Activated T-cell treated with anti-CD3 and anti-CD28 coated beads, Interleukin-2, amount 50 U/mL, for 24 hours (primary cell): Measurements from ENCODE around the gene TP73.
A peak's percentile ranks its signal among the peaks of the same experiment; 100 is the strongest.

ENCODE experiments used
- DNase-seq: peaks from one replicate; pipeline ENCODE4 v3.0.0-alpha.2; 2020
- H3K27ac Mint-ChIP-seq: 2 replicates; pipeline ENCODE4 v1.8.0; 2020; ENCODE audit warnings: mild to moderate bottlenecking, mixed read lengths
- H3K27me3 Mint-ChIP-seq: 2 replicates; pipeline ENCODE4 v1.8.0; 2020; ENCODE audit warnings: mixed read lengths
- H3K36me3 Mint-ChIP-seq: 2 replicates; pipeline ENCODE4 v1.8.0; 2020; ENCODE audit warnings: low read depth, mixed read lengths
- H3K4me1 Mint-ChIP-seq: 2 replicates; pipeline ENCODE4 v1.8.0; 2020; ENCODE audit warnings: low read depth, mixed read lengths
- H3K4me3 Mint-ChIP-seq: 2 replicates; pipeline ENCODE4 v1.8.0; 2020; ENCODE audit warnings: mild to moderate bottlenecking, moderate library complexity, mixed read lengths
- H3K9me3 Mint-ChIP-seq: 2 replicates; pipeline ENCODE4 v1.8.0; 2020; ENCODE audit warnings: mixed read lengths

TP73 gene

DNA sequence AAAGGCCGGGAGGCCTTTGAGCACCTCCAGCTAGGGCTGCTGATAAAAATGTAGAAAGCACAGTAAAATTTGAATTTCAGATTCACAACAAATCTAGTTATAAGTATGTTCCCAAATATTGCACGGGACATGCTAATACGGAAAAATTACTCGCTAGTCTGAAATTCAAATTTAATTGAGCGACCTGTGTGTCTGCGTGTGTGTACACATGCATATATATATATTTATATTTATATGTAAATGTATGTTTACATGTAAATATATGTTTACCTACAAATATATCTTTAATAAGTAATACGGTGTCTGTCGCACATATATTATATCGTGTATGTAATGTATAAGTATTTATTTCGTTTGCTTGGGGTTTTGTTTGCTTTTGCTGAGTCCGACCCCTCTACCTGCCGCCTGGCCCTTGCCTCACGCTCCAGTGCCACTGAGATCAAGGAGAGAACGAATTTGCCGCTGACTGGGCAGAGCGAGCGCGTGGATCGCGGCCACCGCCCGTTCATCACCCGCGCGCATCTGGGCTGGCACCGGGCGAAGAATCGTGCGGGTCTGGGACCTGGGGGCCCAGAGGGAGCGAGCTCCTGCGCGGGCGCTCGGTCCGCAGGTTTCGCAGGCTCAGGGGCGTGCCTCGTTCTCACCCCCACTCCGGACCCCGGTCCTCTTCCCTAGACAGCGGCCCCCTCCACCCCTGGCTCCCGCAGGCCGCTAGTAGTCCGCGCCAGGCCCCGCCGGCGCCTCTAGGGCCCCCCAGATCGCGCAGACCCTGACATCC, 1.9 kb upstream of the TP73 start:
- peaks cover 33% of the 10 kb centered on the region for H3K36me3 Mint-ChIP-seq
- peak; percentile 43 for DNase-seq
- peaks cover 35% of the 10 kb centered on the region for H3K27me3 Mint-ChIP-seq
- H3K4me3 Mint-ChIP-seq: peak overlapping the region; percentile 82
- peak overlapping the region; percentile 81 for H3K27ac Mint-ChIP-seq
- no peaks in the 10 kb centered on the region for H3K9me3 Mint-ChIP-seq
- H3K4me1 Mint-ChIP-seq: peaks cover 26% of the 10 kb centered on the region

DNA sequence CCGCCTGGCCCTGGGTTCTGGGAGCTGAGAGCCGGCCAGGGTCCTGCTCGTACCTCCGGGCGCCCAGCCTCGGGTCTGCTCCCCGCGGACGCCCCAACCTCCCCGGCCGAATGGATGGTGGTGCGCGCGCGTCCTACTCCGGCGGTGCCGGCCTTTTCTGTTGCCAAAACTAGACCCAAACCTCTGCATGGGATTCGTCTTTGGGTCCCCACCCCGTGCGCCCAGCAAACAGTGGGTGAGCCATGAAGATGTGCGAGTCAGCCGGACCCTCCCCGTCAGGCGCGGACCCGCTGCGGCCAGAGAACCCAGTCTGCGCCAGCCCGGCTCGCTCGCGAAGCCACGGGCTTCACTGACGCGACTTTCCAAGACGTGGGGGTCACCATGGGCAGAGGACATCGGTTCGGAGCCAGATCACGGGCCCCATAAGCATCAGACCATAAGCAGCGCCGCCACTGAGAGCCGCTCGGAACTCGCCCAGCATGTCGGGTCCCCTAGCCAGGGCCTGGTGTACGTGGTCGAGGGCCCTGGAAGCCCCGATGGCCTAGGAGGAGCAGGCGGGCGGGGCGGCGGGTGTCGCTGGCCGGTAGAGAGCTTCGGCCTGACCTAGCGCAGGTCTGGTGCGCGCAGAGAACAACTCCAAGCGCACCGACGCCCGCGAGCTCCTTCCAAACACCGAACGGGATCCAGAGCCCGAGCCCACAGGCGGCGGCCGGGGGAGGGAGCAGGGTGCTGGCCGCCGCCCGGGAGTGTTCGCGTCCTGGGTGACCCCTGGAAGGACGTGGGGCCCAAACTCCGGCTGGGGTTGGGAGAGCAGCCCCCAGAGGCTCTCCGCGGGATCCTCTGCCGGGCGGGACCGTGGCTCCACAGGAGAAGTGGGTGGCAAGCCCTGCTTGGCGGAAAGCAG, 1.0 kb upstream of the TP73 start:
- Mint-ChIP-seq H3K27ac (peak overlapping the region; percentile 55), H3K9me3 (no peaks in the 10 kb centered on the region), H3K36me3 (peaks cover 25% of the 10 kb centered on the region), H3K4me3 (peak overlapping the region; percentile 54), H3K4me1 (peaks cover 28% of the 10 kb centered on the region), H3K27me3 (peaks cover 43% of the 10 kb centered on the region)
- peak; percentile 47 for DNase-seq

DNA sequence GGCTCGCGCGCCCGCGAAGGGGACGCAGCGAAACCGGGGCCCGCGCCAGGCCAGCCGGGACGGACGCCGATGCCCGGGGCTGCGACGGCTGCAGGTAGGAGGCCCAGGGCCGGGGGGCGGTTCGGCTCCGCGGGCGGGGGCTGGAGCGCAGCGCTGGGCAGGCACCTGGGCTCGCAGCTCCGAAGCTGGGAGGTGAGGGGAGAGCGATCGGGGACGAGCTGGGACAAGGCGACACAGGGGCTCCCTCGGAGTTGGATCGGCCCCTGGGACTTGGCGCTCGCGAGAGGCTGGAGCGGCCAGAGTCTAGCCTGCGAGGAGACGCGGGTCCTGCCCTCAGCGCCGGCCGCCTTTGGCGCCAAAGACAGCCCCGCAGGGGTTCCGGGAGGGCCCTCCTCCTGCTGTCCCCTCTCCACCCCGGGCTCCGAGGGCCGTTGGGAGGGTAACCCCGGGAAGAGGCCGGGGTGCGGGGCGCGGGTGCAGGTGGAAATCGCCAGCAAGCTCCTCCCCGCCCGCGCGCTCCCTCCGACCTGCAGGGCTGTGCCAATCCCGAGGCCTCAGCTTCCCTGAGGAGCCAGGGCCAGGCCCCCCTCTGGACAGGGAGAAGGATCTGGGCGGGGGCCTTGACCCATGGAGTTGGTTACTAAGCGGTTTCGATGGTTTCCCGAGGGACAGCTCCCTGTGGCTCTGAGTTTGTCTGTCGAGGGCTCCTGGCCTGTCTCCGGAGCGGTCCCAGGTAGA, 401 bp downstream of the TP73 start:
- H3K27ac Mint-ChIP-seq: no peak overlapping the region
- H3K4me1 Mint-ChIP-seq: peaks cover 36% of the 10 kb centered on the region
- DNase-seq: peak; percentile 42
- H3K27me3 Mint-ChIP-seq: peaks cover 50% of the 10 kb centered on the region
- no peaks in the 10 kb centered on the region for H3K9me3 Mint-ChIP-seq
- H3K36me3 Mint-ChIP-seq: peaks cover 10% of the 10 kb centered on the region
- H3K4me3 Mint-ChIP-seq: peak overlapping the region; percentile 55

DNA sequence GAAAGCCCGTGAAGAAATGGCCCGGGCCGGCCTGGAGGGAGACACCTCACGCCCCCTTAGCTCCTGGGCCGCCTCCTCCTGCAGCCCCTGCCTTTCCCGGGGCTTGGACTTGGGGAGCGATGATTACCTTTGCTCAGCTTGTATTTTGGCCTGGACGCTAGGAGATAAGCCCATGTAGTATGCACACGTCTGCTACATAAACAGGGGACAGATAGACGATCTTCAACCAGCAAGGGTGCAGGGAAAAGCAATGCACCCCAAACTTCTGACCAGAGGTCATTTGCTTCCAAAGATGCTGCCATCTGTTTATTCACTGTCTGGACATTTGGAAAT, 936 bp downstream of the TP73 start:
- H3K27me3 Mint-ChIP-seq: peaks cover 56% of the 10 kb centered on the region
- peaks cover 31% of the 10 kb centered on the region for H3K4me1 Mint-ChIP-seq
- DNase-seq: no peak
- H3K27ac Mint-ChIP-seq: no peak overlapping the region
- H3K4me3 Mint-ChIP-seq: no peak overlapping the region
- peaks cover 5% of the 10 kb centered on the region for H3K36me3 Mint-ChIP-seq
- H3K9me3 Mint-ChIP-seq: no peaks in the 10 kb centered on the region

DNA sequence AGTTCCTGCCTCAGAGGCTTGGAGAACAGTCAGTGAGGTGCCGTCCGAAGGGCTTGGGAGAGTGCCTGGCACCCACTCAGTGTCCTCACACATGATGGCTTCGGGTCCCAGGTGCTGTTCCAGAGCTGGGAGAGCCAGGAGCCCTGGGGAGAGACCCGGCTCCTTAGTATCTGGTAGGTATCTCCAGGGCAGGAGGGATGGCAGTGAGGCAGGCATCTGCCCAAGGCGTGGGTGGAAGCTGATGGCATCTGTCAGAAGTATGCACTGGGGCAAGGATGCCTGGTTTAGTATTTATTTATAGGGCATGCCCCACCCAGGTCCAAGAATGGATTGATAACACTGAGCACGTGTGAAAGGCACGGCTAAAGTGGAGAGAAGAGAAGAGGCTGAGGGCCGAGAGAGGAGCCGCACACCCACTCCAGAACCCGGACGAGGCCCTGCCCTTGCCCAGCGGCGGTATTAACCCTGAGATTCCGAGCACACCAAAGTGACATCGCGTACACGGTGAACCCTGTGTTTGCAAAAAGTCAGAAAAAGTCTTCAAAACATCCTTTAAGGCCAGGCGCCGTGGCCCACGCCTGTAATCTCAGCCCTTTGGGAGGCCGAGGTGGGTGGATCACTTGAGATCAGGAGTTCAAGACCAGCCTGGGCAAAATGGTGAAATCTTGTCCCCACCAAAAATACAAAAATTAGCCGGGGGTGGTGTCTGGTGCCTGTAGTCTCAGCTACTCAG, 2.4 kb downstream of the TP73 start:
- no peak for DNase-seq
- peaks cover 21% of the 10 kb centered on the region for H3K4me1 Mint-ChIP-seq
- H3K27ac Mint-ChIP-seq: no peak overlapping the region
- no peaks in the 10 kb centered on the region for H3K9me3 Mint-ChIP-seq
- peaks cover 64% of the 10 kb centered on the region for H3K27me3 Mint-ChIP-seq
- H3K4me3 Mint-ChIP-seq: no peak overlapping the region
- H3K36me3 Mint-ChIP-seq: no peaks in the 10 kb centered on the region

DNA sequence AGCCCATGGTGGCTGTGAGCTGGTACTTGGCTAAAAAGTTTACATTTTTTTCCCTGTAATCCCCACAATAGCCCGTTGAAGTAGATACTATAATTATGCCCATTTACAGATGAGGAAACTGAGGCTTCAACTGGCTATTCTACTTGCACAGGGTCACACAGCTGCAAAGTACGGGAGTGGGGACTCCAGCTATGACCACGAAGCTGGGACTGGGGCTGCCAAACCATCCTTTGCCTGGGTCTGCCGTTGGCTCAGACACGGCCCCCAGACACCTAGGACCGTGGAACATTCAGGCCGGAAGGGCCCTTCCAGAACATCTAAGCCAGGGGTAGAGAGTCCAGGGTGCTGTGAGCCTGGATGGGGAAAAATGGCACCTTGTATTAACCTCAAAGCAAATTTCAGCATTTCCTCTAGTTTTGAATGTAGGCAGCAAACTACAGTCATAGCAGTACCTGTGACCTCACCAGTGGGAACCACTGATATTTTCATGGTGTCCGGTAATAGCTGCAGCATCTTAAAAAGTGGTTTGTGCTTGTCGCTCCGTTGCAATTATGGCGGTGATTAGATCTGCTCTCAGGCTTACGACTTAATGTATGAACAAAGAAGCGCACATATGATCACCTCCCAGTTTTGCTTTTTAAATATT, 4.3 kb downstream of the TP73 start:
- Mint-ChIP-seq H3K9me3 (no peaks in the 10 kb centered on the region), H3K36me3 (no peaks in the 10 kb centered on the region), H3K27me3 (peaks cover 54% of the 10 kb centered on the region), H3K4me1 (peaks cover 17% of the 10 kb centered on the region), H3K27ac (no peak overlapping the region), H3K4me3 (no peak overlapping the region)
- DNase-seq: no peak

DNA sequence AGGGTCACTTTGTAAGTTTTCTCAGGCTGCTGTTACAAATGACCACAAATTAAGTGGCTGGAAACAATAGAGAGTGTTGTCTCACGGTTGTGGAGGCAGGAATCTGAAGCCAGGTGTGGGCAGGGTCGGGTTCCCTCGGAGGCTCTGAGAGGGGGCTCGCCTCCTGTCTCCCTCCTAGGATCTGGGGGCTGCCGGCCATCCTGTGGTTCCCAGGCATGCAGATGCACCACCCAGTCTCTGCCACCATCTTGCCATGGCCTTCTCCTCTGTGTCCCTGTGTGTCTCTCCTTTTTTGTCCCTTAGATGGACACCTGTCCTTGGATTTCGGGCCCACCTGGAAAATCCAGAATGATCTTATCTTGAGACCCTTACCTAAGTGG, 4.8 kb downstream of the TP73 start:
- Mint-ChIP-seq H3K9me3 (no peaks in the 10 kb centered on the region), H3K4me3 (no peak overlapping the region), H3K4me1 (peaks cover 17% of the 10 kb centered on the region), H3K36me3 (no peaks in the 10 kb centered on the region), H3K27ac (no peak overlapping the region), H3K27me3 (peaks cover 56% of the 10 kb centered on the region)
- no peak for DNase-seq

DNA sequence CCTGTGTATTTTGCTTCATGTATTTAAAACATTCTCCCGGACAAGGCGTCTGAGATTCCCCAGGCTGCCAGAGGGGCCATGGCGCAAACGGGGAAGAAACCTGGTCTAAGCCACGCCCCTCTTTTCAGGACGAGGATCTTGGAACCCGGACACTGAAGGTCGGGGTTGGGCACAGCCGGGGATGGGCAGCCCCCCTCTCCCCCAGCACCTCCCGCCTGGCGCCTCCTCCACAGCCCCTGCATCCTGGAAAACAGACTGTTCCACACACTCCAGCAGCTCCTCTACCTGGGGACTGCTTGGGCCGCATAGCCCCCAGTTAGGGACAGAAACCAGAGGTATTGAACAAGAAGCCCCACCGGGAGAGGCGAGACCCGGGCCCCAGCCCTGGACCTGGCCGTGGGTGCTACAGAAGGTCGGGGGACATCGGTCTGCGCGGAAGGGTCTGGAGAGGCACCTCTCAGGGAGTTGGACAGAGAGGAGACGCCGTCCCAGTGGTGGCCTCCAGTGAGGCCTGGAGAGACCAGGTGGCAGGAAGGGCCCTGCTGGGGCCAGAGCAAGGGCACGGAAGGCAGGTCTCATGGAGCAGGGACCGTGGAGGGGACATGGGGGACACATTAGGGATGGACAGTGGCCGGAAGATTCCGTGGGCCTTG, 5.4 kb downstream of the TP73 start:
- no peak overlapping the region for H3K27ac Mint-ChIP-seq
- no peaks in the 10 kb centered on the region for H3K9me3 Mint-ChIP-seq
- H3K4me3 Mint-ChIP-seq: no peak overlapping the region
- H3K4me1 Mint-ChIP-seq: peaks cover 17% of the 10 kb centered on the region
- DNase-seq: no peak
- no peaks in the 10 kb centered on the region for H3K36me3 Mint-ChIP-seq
- peaks cover 61% of the 10 kb centered on the region for H3K27me3 Mint-ChIP-seq

DNA sequence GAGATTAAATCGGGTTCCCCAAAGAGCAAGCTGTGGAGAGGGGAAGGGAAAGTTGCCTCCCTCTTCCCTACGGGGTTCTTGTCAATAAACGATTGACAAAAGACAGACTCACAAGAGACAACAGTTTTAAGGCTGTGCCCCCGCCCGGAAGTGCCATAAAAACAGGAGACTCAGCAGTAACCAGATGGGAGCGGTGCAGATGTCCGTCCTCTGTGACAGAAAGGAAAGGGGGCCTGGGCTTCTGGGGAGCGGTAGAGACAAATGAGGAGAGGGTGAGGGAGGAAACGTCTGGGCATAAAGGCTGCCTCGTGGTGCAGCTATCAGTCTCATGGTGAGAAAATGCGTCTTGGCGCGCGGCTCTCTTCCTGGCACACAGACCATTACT, 5.9 kb downstream of the TP73 start:
- H3K27me3 Mint-ChIP-seq: peaks cover 62% of the 10 kb centered on the region

DNA sequence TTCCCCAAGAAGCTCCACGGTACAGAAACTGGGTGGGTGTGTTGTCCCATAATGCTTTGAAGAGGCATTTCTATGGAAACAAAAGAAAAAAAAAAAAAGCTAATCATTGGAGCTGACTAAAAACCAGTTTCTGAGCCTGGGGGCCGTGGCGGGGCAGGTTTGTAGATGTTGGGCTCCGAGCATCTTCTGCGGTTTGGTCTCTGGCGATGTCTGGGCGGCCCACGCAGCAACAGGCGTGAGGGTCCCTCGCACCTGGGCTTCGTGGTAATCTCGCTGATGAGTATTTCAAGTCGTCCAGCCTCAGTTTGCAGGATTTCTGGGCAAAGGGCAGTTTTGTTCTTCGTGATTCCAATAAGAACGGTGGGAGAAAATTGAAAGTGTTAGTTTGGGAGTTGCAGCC, 6.8 kb downstream of the TP73 start:
- H3K4me1 Mint-ChIP-seq: peaks cover 15% of the 10 kb centered on the region
- DNase-seq: no peak
- peaks cover 54% of the 10 kb centered on the region for H3K27me3 Mint-ChIP-seq
- H3K36me3 Mint-ChIP-seq: no peaks in the 10 kb centered on the region
- H3K27ac Mint-ChIP-seq: no peak overlapping the region
- no peaks in the 10 kb centered on the region for H3K9me3 Mint-ChIP-seq
- no peak overlapping the region for H3K4me3 Mint-ChIP-seq

More for the DNA sequence above, 5.9 kb downstream of the TP73 start:
- Mint-ChIP-seq H3K4me1 (peaks cover 16% of the 10 kb centered on the region), H3K27ac (no peak overlapping the region), H3K36me3 (no peaks in the 10 kb centered on the region), H3K4me3 (no peak overlapping the region), H3K9me3 (no peaks in the 10 kb centered on the region)
- DNase-seq: no peak

DNA sequence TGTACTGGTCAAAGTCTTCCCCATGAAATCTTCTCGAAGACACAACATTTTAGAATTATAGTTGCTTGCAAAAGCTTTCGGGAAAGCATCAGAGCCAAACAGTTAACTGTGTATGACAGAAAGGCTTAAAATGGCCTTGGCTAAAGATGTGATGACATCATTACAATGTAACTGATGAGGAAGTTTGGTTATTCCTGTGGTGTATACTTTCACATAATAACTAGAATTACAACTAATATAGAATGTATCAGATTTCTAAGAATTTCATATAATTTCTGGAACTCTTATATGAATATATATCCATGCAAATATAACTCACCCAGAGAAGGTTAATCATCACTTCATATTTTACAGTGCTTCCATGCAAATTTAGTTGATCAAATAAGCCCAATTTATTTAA, 8.4 kb downstream of the TP73 start:
- no peaks in the 10 kb centered on the region for H3K36me3 Mint-ChIP-seq
- DNase-seq: no peak
- peaks cover 38% of the 10 kb centered on the region for H3K27me3 Mint-ChIP-seq
- no peaks in the 10 kb centered on the region for H3K9me3 Mint-ChIP-seq
- peaks cover 15% of the 10 kb centered on the region for H3K4me1 Mint-ChIP-seq
- H3K27ac Mint-ChIP-seq: no peak overlapping the region
- H3K4me3 Mint-ChIP-seq: no peak overlapping the region

DNA sequence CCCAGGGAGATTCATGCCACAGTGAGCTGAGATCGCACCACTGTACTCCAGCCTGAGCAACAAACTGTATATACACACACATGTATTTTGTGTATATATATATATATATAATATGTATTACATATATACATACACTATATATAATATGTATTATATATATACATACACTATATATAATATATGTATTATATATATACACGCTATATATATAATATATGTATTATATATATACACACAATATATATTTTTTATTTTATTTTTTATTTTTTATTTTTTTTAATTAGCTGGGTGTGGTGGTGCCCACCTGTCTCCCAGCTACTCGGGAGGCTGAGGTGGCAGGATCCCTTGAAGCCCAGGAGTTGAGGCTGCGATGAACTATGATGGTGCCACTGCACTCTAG, 9.3 kb downstream of the TP73 start:
- Mint-ChIP-seq H3K27ac (no peak overlapping the region), H3K36me3 (no peaks in the 10 kb centered on the region), H3K4me1 (peaks cover 11% of the 10 kb centered on the region), H3K4me3 (no peak overlapping the region), H3K9me3 (no peaks in the 10 kb centered on the region), H3K27me3 (peaks cover 34% of the 10 kb centered on the region)
- DNase-seq: no peak

DNA sequence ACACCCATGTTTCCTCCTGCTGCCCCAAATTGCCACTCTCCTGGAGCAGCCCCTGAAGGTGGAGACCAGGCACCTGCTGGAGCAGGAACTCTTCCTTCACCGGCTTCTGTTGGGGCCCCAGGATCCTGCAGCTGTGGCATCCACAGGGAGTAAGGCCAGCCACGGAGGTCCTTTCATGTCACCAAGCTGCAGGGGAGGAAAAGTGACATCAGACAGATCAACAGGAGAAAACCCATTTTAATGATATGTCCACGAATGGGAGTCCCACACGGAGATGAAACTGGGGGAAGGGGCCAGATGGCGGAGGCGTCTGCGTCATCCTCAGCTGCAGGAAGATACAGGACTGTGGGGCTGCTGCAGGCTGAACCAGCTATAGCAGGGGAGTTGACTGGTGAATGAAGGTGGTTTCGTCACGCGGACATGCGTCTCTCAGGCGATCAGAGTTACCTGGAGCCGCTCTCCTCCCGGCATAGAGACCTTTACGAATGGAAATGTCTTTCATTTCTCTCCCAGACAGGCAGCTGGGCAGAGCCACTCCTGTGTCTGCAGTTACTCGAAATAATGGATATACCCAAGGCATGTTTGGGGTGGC, 9.9 kb downstream of the TP73 start:
- Mint-ChIP-seq H3K4me1 (peaks cover 6% of the 10 kb centered on the region), H3K9me3 (no peaks in the 10 kb centered on the region), H3K27me3 (peaks cover 32% of the 10 kb centered on the region), H3K36me3 (no peaks in the 10 kb centered on the region), H3K27ac (no peak overlapping the region), H3K4me3 (no peak overlapping the region)
- no peak for DNase-seq
